NCI-H748 (cell line): ENCODE data around the gene ZNF138.

Experiments used
- DNase-seq: peaks from one replicate; lab custom pipeline; 2025; ENCODE audit not compliant: unreplicated experiment; lab: John Stamatoyannopoulos, UW

The ZNF138 gene

DNA sequence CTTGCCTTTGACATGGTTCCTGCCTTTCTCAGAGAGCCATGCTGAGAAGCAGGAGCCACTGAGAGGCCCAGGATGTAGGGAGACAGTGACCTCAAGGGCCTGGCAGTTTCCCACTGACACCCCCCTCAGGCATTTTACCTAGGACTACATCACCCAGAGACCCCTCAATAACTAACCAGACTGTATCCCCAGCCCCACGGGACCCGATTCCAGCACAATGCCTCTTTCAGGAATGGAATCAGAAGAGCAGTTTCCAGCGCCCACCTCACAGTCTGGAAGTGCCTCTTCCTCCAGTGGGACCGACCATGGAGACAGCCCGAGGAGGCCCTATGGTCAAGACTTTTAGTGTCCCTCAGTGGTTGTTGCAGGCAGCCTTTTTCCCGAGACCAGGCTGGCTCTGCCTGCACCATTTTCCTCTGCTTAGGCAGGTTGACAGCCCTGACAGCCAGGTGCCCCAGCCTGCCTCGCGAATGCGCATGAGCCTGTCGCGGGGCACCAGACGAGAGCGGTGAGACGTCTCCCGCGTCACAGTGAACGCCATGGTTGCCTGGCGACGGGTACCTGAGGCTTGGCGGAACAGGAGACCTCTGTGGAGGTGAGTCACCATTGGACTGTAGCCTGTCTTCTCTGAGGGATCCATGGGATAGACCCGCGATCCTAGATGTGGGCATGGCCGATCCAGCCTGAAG, 80.5 kb downstream of the ZNF138 start:
- no peak for DNase-seq

DNA sequence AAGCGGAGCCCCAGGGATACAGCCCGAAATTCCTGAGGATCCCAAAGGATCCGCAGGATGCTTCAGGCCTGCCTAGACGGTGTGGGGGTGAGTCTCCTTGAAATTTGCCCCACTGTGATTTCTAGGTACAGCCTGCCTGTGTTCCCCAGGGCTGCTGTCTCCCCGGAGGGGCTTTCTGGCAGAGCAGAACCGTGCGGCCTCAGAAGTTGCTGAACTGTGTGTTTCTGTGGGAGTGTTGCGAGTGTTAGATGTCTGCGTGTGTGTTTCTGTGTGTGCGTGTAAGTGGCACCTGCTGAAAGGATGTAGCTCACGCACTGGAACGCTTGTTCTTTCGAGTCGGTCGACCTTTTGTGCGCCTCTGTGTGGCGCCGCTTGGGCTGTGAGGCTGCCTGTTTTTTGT, 81.0 kb downstream of the ZNF138 start:
- no peak for DNase-seq

GRCh38 chr7:64875658-64876406, 81.6 kb downstream of the ZNF138 start:
- no peak for DNase-seq

DNA sequence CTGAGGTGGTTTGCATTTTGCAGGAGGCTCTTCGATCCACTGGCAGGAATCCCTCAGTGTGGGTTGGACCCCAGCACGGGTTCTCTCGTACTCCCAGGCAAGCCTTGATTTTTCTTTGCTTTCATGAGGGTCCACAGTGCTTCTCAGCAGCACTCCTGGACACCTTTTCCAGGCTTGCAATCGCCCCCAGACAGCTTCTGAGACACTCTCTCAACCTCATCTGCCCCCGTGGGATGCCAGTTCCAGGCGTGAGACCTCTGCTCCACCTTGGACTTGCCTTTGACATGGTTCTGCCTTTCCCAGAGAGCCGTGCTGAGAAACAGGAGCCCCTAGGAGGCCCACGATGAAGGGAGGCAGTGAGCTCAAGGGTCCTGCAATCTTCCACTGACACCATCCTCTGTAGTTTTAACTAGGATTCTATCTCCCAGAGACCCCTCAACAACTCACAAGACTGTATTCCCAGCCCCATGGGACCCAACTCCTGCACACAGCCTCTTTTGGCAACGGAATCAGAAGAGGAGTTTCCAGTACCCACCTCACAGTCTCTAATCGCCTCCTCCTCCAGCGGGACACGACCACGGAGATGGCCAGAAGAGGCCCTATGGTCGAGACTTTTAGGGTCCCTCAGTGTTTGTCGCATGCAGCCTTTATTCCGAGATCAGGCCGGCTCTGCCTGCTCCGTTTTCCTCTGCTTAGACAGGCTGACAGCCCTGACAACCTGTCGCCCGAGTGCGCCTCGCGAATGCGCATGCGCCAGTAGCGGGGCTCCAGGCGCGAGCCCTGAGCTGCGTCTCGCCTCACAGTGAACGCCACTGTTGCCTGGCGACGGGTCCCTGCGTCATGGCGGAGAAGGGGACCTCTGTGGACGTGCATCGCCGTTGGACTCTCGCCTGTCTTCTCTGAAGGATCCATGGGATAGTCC, 82.8 kb downstream of the ZNF138 start:
- DNase-seq = peak; percentile 94

DNA sequence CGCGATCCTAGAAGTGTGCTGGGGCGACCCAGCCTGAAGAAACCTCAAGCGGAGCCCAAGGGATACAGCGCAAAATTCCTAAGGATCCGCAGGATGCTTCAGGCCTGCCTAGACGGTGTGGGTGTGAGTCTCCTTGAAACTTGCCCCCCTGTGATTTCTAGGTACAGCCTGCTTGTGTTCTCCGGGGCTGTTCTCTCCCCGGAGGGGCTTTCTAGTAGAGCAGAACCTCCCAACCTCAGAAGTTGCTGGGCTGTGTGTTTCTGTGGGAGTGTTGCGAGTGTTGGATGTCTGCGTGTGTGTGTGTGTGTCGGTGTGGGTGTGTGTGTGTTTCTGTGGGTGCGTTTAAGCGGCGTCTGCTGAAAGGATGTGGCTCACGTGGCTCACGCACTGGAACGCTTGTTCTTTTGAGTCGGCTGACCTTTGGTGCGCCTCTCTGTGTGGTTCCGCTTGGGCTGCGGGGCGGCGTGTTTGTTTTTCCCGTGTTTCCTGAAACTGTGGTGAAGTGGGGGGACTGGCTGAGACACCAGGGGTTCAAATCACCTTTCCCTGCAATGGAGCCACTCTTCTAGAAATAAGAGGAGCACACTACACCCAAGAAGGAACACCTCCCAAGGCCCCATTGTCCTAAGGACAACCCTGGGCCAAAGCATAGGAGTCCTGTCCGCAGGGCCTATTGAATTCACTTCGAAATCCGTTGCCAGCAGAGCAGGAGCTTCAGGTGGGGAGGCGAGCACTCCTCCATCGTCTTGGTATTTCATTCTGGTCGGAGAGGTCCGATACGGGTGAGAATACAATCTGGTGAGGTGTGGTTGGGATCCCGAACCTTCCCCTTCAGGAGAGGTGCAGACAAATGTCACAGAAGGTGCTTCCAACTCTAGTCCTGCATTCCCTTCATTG, 83.7 kb downstream of the ZNF138 start:
- DNase-seq = no peak

DNA sequence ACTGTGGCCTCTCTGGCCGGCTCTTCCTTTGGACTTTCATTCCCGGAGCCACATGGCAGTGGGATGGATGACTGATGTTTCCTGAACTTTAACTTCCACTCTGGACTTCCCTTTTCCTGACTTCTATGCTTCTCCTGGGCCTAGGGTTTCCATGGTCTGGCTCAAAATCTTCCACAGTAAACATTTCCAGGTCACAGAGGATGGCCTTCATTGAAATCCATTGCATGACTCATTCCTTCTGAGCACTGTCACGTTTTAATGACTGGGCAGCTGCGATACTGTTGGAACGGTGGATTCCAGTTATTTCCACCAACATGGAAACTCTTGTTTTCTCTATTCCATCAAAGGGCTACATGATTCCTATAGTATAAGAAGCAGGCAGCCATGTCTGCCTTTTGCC, 84.5 kb downstream of the ZNF138 start:
- no peak for DNase-seq

GRCh38 chr7:64879086-64879730, 85.0 kb downstream of the ZNF138 start:
- no peak for DNase-seq

DNA sequence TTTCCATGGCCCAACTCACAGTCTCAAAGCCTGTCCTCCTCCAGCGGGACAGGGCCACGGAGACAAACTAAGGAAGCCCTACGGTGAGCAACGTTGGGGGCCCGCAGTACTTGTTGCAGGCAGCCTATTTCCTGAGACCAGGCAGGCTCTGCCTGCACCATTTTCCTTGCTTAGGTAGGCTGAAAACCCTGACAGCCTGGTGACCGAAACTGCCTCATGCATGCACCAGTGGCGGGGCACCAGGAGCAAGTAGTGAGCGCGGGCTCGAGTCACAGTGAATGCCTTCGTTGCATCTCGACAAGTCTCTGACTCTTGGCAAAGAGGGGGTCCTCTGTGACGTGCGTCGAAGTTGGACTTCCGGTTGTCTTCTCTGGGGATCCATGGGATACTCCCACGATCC, 85.6 kb downstream of the ZNF138 start:
- no peak for DNase-seq

DNA sequence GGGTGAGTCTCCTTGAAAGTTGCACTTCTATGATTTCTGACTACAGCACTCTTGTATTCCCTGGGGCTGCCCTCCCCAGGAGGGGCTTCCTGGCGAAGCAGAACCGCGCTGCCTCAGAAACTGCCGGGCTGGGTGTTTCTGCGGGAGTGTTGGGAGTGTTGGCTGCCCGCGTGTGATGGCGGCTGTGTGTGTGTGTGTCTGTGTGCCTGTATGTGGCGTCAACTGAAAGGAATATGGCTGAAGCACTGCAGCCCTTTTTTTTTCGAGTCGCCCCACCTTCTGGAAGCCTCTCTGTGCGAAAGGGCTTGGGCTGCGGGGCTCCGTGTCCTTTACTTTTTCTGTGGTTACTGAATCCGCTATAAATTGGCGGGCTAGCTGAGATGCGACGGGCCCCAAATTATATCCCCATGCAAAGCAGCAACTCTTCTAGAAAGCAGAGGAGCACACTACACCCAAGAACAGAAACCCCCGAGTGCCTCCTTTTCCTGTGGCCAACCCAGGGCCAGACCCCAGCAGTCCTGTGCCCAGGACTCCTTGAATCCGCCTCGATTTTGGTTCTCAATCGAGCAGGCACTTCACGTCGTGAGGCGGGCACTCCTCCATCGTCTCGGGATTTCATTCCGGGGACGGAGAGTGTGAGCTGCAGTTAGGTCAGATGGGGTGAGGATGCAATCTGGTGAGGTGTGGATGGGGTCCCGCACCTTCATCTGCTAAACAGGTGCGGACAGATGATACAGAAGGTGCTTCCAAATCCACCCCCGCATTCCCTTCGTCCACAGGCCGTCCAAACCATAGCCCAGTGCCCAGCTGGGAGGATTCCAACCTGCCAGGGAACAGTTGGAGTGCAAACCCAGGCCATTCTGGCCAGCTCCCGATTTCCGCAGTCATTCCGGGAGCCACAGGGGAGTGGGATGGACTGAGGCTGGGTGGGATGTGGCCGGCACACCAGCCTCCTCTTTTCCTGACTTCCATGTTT, 86.4 kb downstream of the ZNF138 start:
- no peak for DNase-seq

GRCh38 chr7:64881461-64882287, 87.4 kb downstream of the ZNF138 start:
- DNase-seq = no peak

GRCh38 chr7:64882341-64883112, 88.3 kb downstream of the ZNF138 start:
- peak; percentile 88 for DNase-seq
